AG09309 (cell line): ENCODE results near the gene TMEM198.

Experiments used
- DNase-seq: peaks from one replicate; pipeline ENCODE4 v3.0.0-alpha.2; 2010; ENCODE audit warnings: low read depth
- H3K4me3 ChIP-seq: 2 replicates; pipeline ENCODE4 v1.5.1; 2011; ENCODE audit warnings: mild to moderate bottlenecking, low read depth, low read length, moderate library complexity; ENCODE audit not compliant: control insufficient read depth
- TF ChIP-seq, protein P1 (sequence below): IDR thresholded peaks from 2 replicates; pipeline ENCODE4 v1.5.1; 2011; ENCODE audit warnings: mild to moderate bottlenecking, low read depth, low read length, inconsistent platforms; ENCODE audit not compliant: insufficient read depth, control insufficient read depth; ENCODE audit errors: missing control alignments

Gene TMEM198

GRCh38 chr2:219567131-219567530, 23.3 kb downstream of the TMEM198 start:
- TF ChIP-seq, protein P1, sequence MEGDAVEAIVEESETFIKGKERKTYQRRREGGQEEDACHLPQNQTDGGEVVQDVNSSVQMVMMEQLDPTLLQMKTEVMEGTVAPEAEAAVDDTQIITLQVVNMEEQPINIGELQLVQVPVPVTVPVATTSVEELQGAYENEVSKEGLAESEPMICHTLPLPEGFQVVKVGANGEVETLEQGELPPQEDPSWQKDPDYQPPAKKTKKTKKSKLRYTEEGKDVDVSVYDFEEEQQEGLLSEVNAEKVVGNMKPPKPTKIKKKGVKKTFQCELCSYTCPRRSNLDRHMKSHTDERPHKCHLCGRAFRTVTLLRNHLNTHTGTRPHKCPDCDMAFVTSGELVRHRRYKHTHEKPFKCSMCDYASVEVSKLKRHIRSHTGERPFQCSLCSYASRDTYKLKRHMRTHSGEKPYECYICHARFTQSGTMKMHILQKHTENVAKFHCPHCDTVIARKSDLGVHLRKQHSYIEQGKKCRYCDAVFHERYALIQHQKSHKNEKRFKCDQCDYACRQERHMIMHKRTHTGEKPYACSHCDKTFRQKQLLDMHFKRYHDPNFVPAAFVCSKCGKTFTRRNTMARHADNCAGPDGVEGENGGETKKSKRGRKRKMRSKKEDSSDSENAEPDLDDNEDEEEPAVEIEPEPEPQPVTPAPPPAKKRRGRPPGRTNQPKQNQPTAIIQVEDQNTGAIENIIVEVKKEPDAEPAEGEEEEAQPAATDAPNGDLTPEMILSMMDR, result no peak
- no peak for DNase-seq

DNA sequence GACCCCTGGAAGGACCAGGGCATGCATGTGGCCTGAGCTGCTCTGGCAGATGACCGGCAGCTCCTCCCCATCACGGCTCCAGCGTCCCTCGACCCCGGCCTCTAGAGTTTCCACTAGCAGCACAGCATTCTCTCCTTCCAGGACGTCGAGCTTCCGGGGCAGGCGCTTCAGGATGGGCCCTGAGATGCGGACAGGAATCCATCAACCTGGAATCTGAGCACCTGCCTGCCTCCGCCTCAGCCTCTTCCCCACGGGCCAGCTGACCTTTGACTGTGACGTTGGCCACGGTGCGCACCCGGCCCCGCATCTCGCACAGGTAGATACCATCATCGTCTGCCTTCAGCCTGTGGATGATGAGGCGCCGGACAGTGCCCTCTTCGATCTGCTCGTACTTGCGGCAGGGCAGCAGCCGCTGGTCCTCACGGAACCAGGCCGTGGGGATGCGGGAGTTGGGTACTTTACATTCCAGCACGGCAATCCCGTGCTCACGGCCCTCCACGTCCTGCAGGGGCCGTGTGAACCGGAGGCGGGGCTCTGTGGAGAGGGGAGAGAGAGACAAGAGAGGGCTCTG, 24.0 kb downstream of the TMEM198 start:
- H3K4me3 ChIP-seq, result no peak overlapping the region
- DNase-seq, result no peak
- TF ChIP-seq, protein P1, result no peak

More at GRCh38 chr2:219567131-219567530, 23.3 kb downstream of the TMEM198 start:
- no peak overlapping the region for H3K4me3 ChIP-seq

DNA sequence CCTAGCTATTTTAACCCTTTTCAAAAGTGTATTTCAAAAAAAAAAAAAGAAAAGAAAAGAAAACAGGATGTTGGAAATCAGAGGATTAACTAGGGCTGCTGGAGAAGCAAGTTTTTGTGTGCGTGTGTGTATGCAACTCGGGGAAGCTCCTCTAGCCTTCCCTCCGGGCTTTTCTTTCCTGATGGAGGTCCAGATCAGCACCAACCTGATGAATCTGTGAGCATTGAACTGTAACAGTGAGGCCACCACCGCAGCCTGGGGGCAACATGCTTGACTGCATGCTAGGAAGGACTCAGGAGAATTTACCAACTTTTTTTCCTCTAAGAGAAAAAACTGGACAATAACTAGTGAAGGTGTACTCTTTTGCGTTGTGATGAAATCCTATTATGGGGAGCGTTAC, 25.2 kb downstream of the TMEM198 start:
- DNase-seq, result no peak
- H3K4me3 ChIP-seq, result no peak overlapping the region
- TF ChIP-seq, protein P1, result no peak

DNA sequence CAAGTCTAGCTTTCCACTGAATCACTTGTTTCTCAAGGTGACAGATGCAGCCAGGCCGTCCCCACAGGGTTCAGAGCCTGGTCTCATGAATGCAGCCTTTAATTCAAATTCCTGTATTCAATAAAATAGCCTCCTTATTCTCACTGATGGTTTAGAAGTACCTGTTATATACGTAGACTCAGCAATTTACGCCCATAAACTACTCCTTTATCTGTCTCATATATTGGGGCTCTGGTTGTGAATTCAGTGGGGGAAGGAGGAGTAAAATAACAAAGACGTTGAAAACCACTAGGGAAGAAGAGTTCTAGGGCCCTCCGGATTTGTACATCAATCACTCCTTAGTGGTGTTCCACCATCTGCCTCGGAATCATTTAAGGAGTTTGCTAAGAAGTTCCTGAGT, 25.8 kb downstream of the TMEM198 start:
- peak overlapping the region; percentile 69; the same call in 1 of the 2 replicates for H3K4me3 ChIP-seq
- DNase-seq, result no peak

GRCh38 chr2:219570194-219570923, 26.5 kb downstream of the TMEM198 start:
- TF ChIP-seq, protein P1, result no peak
- DNase-seq, result no peak
- peak overlapping the region; percentile 69 for H3K4me3 ChIP-seq

More for the DNA sequence above, 25.8 kb downstream of the TMEM198 start:
- TF ChIP-seq, protein P1, result no peak

GRCh38 chr2:219570924-219571310, 27.1 kb downstream of the TMEM198 start:
- no peak for DNase-seq
- TF ChIP-seq, protein P1, result no peak
- H3K4me3 ChIP-seq, result peak overlapping the region; percentile 69
